HAP-1 (cell line): ENCODE measurements around the gene UTY.
"Not testable (repeated sequence)": the region's sequence is repeated elsewhere in the genome, so short reads cannot be mapped to it uniquely, and the experiment has no call there.

Experiments used
- DNase-seq, 2 experiments: peaks; one replicate each; pipeline ENCODE4 v3.0.0-alpha.2; 2016 to 2020; ENCODE audit warnings: low spot score in 2 of 2
- H3K27me3 ChIP-seq: fragments of 250-450 bp; sonication (Bioruptor Pico); 2 replicates; pipeline ENCODE4 v1.5.1; 2020; ENCODE audit warnings: low read depth, mild to moderate bottlenecking, moderate library complexity
- H3K36me3 ChIP-seq: fragments of 250-450 bp; sonication (Bioruptor Pico); replicated peaks from 2 replicates; pipeline ENCODE4 v1.5.1; 2020; ENCODE audit warnings: mild to moderate bottlenecking
- H3K4me1 ChIP-seq: fragments of 250-450 bp; sonication (Bioruptor Pico); 2 replicates; pipeline ENCODE4 v1.5.1; 2020; ENCODE audit warnings: mild to moderate bottlenecking
- H3K4me3 ChIP-seq: fragments of 250-450 bp; sonication (Bioruptor Pico); 2 replicates; pipeline ENCODE4 v1.5.1; 2020; ENCODE audit warnings: mild to moderate bottlenecking, moderate library complexity
- H3K9me3 ChIP-seq: fragments of 250-450 bp; sonication (Bioruptor Pico); 2 replicates; pipeline ENCODE4 v1.5.1; 2020; ENCODE audit warnings: mild to moderate bottlenecking, moderate library complexity
- in situ Hi-C: fragments of 300-500 bp; cut with MboI; formaldehyde crosslinking; loops from 3 replicates; pipeline ENCODE4 v1.14.3; 2020; ENCODE audit warnings: low sequenced_read_pairs, inconsistent platforms, mixed read lengths

The UTY gene

GRCh38 chrY:13307959-13308358 is 171.9 kb downstream of the UTY start:
- no peak for DNase-seq
- in situ Hi-C loops, result no loop called here
- Histone ChIP-seq H3K27me3 (no peaks in the 10 kb centered on the region), H3K4me1 (no peaks in the 10 kb centered on the region), H3K4me3 (no peak overlapping the region), H3K36me3 (no peaks in the 10 kb centered on the region), H3K9me3 (no peaks in the 10 kb centered on the region)

- DNase-seq, result no peak
- in situ Hi-C loops, result no loop called here
- H3K9me3 ChIP-seq, result no peaks in the 10 kb centered on the region
- no peaks in the 10 kb centered on the region for H3K27me3 ChIP-seq
- no peaks in the 10 kb centered on the region for H3K36me3 ChIP-seq
- no peaks in the 10 kb centered on the region for H3K4me1 ChIP-seq
- H3K4me3 ChIP-seq, result no peak overlapping the region
These were observed 179.0 kb downstream of the UTY start for GRCh38 chrY:13300795-13301194.

GRCh38 chrY:13299411-13299810 is 180.4 kb downstream of the UTY start:
- H3K27me3 ChIP-seq, result no peaks in the 10 kb centered on the region
- no peak overlapping the region for H3K4me3 ChIP-seq
- in situ Hi-C loops, result no loop called here
- no peaks in the 10 kb centered on the region for H3K36me3 ChIP-seq
- H3K4me1 ChIP-seq, result no peaks in the 10 kb centered on the region
- no peak for DNase-seq
- no peaks in the 10 kb centered on the region for H3K9me3 ChIP-seq

- no peak for DNase-seq
- in situ Hi-C loops, result no loop called here
- no peaks in the 10 kb centered on the region for H3K36me3 ChIP-seq
- no peaks in the 10 kb centered on the region for H3K9me3 ChIP-seq
- H3K27me3 ChIP-seq, result no peaks in the 10 kb centered on the region
- no peak overlapping the region for H3K4me3 ChIP-seq
- no peaks in the 10 kb centered on the region for H3K4me1 ChIP-seq
These were observed 183.5 kb downstream of the UTY start for GRCh38 chrY:13296176-13296890.

- no peaks in the 10 kb centered on the region for H3K4me1 ChIP-seq
- no peaks in the 10 kb centered on the region for H3K9me3 ChIP-seq
- H3K27me3 ChIP-seq, result no peaks in the 10 kb centered on the region
- DNase-seq, result no peak
- no peak overlapping the region for H3K4me3 ChIP-seq
- no peaks in the 10 kb centered on the region for H3K36me3 ChIP-seq
- in situ Hi-C loops, result no loop called here
These were observed 184.8 kb downstream of the UTY start for GRCh38 chrY:13295026-13295425.

- Histone ChIP-seq H3K27me3 (no peaks in the 10 kb centered on the region), H3K4me3 (no peak overlapping the region), H3K4me1 (no peaks in the 10 kb centered on the region), H3K9me3 (no peaks in the 10 kb centered on the region), H3K36me3 (no peaks in the 10 kb centered on the region)
- in situ Hi-C loops, result no loop called here
- DNase-seq, result no peak
These were observed 188.6 kb downstream of the UTY start for GRCh38 chrY:13291199-13291598.

- H3K4me3 ChIP-seq, in situ Hi-C loops, H3K27me3 ChIP-seq, DNase-seq, H3K4me1 ChIP-seq, H3K36me3 ChIP-seq, H3K9me3 ChIP-seq: not testable (repeated sequence)
These were observed 197.4 kb downstream of the UTY start for GRCh38 chrY:13282151-13283054.

GRCh38 chrY:13279561-13279960 is 200.3 kb downstream of the UTY start:
- H3K4me3 ChIP-seq, result no peak overlapping the region
- H3K4me1 ChIP-seq, result no peaks in the 10 kb centered on the region
- no peak for DNase-seq
- in situ Hi-C loops, result no loop called here
- H3K27me3 ChIP-seq, result no peaks in the 10 kb centered on the region
- H3K36me3 ChIP-seq, result no peaks in the 10 kb centered on the region
- no peaks in the 10 kb centered on the region for H3K9me3 ChIP-seq

GRCh38 chrY:13271706-13272105 is 208.1 kb downstream of the UTY start:
- no peaks in the 10 kb centered on the region for H3K9me3 ChIP-seq
- no peak overlapping the region for H3K4me3 ChIP-seq
- H3K27me3 ChIP-seq, result no peaks in the 10 kb centered on the region
- H3K4me1 ChIP-seq, result no peaks in the 10 kb centered on the region
- DNase-seq, result no peak
- H3K36me3 ChIP-seq, result no peaks in the 10 kb centered on the region
- in situ Hi-C loops, result no loop called here

GRCh38 chrY:13253941-13254440 is 225.8 kb downstream of the UTY start:
- in situ Hi-C loops, DNase-seq, H3K9me3 ChIP-seq, H3K4me1 ChIP-seq, H3K27me3 ChIP-seq, H3K36me3 ChIP-seq, H3K4me3 ChIP-seq: not testable (repeated sequence)

GRCh38 chrY:13250421-13250820 is 229.4 kb downstream of the UTY start:
- in situ Hi-C loops, result no loop called here
- Histone ChIP-seq H3K27me3 (no peaks in the 10 kb centered on the region), H3K9me3 (no peaks in the 10 kb centered on the region), H3K4me1 (no peaks in the 10 kb centered on the region), H3K36me3 (no peaks in the 10 kb centered on the region), H3K4me3 (no peak overlapping the region)
- DNase-seq, result no peak

- Histone ChIP-seq H3K36me3 (no peaks in the 10 kb centered on the region), H3K4me3 (no peak overlapping the region), H3K27me3 (no peaks in the 10 kb centered on the region), H3K4me1 (no peaks in the 10 kb centered on the region), H3K9me3 (no peaks in the 10 kb centered on the region)
- in situ Hi-C loops, result no loop called here
- no peak for DNase-seq
These were observed 236.1 kb downstream of the UTY start for GRCh38 chrY:13243716-13244115.

- DNase-seq, result no peak
- Histone ChIP-seq H3K27me3 (no peaks in the 10 kb centered on the region), H3K4me3 (no peak overlapping the region), H3K4me1 (no peaks in the 10 kb centered on the region), H3K9me3 (no peaks in the 10 kb centered on the region), H3K36me3 (no peaks in the 10 kb centered on the region)
- in situ Hi-C loops, result no loop called here
These were observed 245.9 kb downstream of the UTY start for GRCh38 chrY:13233901-13234300.

GRCh38 chrY:13233118-13233517 is 246.7 kb downstream of the UTY start:
- H3K4me3 ChIP-seq, result no peak overlapping the region
- H3K36me3 ChIP-seq, result no peaks in the 10 kb centered on the region
- in situ Hi-C loops, result no loop called here
- no peaks in the 10 kb centered on the region for H3K9me3 ChIP-seq
- DNase-seq, result no peak
- no peaks in the 10 kb centered on the region for H3K4me1 ChIP-seq
- H3K27me3 ChIP-seq, result no peaks in the 10 kb centered on the region
